MM.1S (cell line): ENCODE measurements around the gene MAML3.

Experiments
- DNase-seq: peaks from one replicate; pipeline ENCODE4 v3.0.0-alpha.2; 2015
- H2AFZ ChIP-seq: fragments of 300-600 bp; sonication (generic); 2 replicates; pipeline ENCODE4 v1.6.0; 2016; ENCODE audit warnings: antibody characterized with exemption, low read length
- H3F3A ChIP-seq: fragments of 300-600 bp; sonication (generic); 2 replicates; pipeline ENCODE4 v1.6.1; 2016; ENCODE audit warnings: mild to moderate bottlenecking, antibody characterized with exemption, low read length, moderate library complexity, mixed read lengths; ENCODE audit not compliant: insufficient read depth
- H3K27ac ChIP-seq: fragments of 300-600 bp; sonication (generic); 2 replicates; pipeline ENCODE4 v1.5.1; 2016; ENCODE audit warnings: mild to moderate bottlenecking, low read length
- H3K27me3 ChIP-seq: fragments of 300-600 bp; sonication (generic); replicated peaks from 2 replicates; pipeline ENCODE4 v1.6.0; 2016; ENCODE audit warnings: low read length; ENCODE audit not compliant: insufficient read depth
- H3K36me3 ChIP-seq: fragments of 300-600 bp; sonication (generic); replicated peaks from 2 replicates; pipeline ENCODE4 v1.6.1; 2016; ENCODE audit warnings: mild to moderate bottlenecking, low read length, mixed read lengths; ENCODE audit not compliant: insufficient read depth
- H3K4me1 ChIP-seq: fragments of 300-600 bp; sonication (generic); 2 replicates; pipeline ENCODE4 v1.6.1; 2016; ENCODE audit warnings: low read length, mixed read lengths
- H3K4me2 ChIP-seq: fragments of 300-600 bp; sonication (generic); 2 replicates; pipeline ENCODE4 v1.6.0; 2016; ENCODE audit warnings: low read depth, low read length
- H3K4me3 ChIP-seq: fragments of 300-600 bp; sonication (generic); 2 replicates; pipeline ENCODE4 v1.5.1; 2016; ENCODE audit warnings: low read length, mixed read lengths
- H3K79me2 ChIP-seq: fragments of 300-600 bp; sonication (generic); 2 replicates; pipeline ENCODE4 v1.6.1; 2016; ENCODE audit warnings: mixed run types, low read length, mixed read lengths
- H3K9ac ChIP-seq: fragments of 300-600 bp; sonication (generic); 2 replicates; pipeline ENCODE4 v1.6.1; 2016; ENCODE audit warnings: low read length, mixed read lengths
- H3K9me2 ChIP-seq: fragments of 300-600 bp; sonication (generic); replicated peaks from 2 replicates; pipeline ENCODE4 v1.6.1; 2016; ENCODE audit warnings: mild to moderate bottlenecking, low read length, mixed read lengths; ENCODE audit not compliant: insufficient read depth
- H3K9me3 ChIP-seq: fragments of 300-600 bp; sonication (generic); replicated peaks from 2 replicates; pipeline ENCODE4 v1.6.1; 2016; ENCODE audit warnings: mild to moderate bottlenecking, low read length, mixed read lengths; ENCODE audit not compliant: insufficient read depth
- H4K20me1 ChIP-seq: fragments of 300-600 bp; sonication (generic); 2 replicates; pipeline ENCODE4 v1.6.1; 2016; ENCODE audit warnings: mild to moderate bottlenecking, low read length, moderate library complexity, mixed read lengths; ENCODE audit not compliant: insufficient read depth
- EZH2 ChIP-seq: fragments of 300-600 bp; sonication (generic); optimal IDR thresholded peaks from 2 replicates; pipeline ENCODE3; 2017; ENCODE audit warnings: low read depth, mild to moderate bottlenecking, antibody characterized with exemption, low read length, mixed read lengths
- EZH2phosphoT487 ChIP-seq: fragments of 300-600 bp; sonication (generic); IDR thresholded peaks from 2 replicates; pipeline ENCODE4 v1.6.1; 2018; ENCODE audit warnings: antibody characterized with exemption, low read length
- TF ChIP-seq, protein P1 (sequence below): fragments of 300-600 bp; sonication (generic); IDR thresholded peaks from 2 replicates; pipeline ENCODE4 v1.5.1; 2016; ENCODE audit warnings: antibody characterized with exemption, low read length, mixed read lengths

The MAML3 gene

DNA sequence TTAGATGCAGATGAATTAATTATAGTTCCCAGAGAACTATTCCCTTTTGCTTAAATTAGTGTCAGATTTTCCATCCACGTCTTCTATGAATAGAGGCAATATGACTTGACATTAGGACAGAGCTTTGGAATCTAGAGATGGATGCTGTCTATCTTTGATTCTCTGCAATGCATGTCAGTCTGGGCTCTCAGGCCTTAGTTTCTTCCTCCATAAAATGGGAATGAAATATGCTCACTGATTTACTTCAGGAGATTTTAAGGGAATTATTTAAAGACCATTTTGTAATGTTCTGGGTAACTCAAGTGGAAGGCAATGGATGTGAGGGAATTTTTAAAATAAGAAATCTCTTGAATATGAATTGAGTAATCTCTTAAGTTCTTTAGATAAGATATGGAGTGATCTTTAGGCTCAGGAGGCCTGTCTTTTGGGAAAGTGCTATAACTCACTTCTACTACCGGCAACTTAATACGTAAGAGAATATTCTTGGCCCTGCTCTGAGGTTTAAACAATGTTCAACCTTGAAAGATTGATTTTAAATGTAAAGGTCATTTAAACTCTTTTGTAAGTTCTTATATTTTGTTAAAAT lies 459.4 kb downstream of the MAML3 start:
- no peak for DNase-seq
- Histone ChIP-seq H3K4me3 (no peak overlapping the region), H3K4me1 (no peaks in the 10 kb centered on the region), H2AFZ (no peak overlapping the region), H3F3A (no peaks in the 10 kb centered on the region), H3K9me3 (no peaks in the 10 kb centered on the region), H4K20me1 (no peaks in the 10 kb centered on the region), H3K9me2 (no peaks in the 10 kb centered on the region), H3K79me2 (no peaks in the 10 kb centered on the region), H3K4me2 (no peak overlapping the region), H3K36me3 (no peaks in the 10 kb centered on the region), H3K27me3 (no peaks in the 10 kb centered on the region), H3K9ac (no peak overlapping the region), H3K27ac (no peak overlapping the region)
- TF ChIP-seq EZH2phosphoT487 (no peak), EZH2 (no peak)
- TF ChIP-seq, protein P1, sequence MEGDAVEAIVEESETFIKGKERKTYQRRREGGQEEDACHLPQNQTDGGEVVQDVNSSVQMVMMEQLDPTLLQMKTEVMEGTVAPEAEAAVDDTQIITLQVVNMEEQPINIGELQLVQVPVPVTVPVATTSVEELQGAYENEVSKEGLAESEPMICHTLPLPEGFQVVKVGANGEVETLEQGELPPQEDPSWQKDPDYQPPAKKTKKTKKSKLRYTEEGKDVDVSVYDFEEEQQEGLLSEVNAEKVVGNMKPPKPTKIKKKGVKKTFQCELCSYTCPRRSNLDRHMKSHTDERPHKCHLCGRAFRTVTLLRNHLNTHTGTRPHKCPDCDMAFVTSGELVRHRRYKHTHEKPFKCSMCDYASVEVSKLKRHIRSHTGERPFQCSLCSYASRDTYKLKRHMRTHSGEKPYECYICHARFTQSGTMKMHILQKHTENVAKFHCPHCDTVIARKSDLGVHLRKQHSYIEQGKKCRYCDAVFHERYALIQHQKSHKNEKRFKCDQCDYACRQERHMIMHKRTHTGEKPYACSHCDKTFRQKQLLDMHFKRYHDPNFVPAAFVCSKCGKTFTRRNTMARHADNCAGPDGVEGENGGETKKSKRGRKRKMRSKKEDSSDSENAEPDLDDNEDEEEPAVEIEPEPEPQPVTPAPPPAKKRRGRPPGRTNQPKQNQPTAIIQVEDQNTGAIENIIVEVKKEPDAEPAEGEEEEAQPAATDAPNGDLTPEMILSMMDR = no peak

DNA sequence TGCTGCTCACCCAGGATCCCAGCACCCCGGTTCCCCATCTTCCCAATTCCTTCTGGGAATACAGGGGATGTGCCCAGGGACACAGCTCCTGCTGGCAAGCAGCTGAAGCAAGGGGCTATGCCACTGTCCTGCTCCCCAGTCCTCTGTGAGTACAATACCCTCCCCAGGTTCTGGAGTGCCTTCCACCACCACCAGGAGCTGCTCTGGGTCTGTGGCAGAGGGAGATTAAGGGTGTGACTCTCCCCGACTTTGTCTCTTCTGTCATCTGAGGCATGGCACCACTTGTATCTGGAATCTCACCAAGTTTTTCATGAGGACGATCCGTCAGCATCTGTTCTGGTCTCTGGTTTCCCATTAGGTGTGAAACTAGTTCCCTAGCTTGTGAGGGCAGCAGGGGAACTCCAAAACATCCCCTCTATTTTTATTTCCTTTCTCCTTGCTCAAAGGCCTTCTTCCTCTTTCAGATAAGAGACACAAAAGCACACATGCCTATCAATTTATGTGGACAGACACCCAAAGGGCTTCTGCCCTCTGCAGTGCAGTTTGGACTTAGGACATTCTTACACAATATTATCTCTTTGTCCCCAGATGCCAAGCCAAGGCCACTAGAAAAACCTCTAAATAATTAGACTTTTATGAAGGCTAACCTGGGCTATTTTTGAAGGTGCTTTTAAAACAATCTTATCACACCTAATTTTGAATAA lies 461.5 kb downstream of the MAML3 start:
- H2AFZ ChIP-seq = no peak overlapping the region
- no peak overlapping the region for H3K4me2 ChIP-seq
- no peak for TF ChIP-seq EZH2
- TF ChIP-seq, protein P1 = peak; percentile 13; the same call in 1 of the 2 replicates

GRCh38 chr4:139690419-139690818 lies 463.6 kb downstream of the MAML3 start:
- no peak for DNase-seq
- no peaks in the 10 kb centered on the region for H3K9me2 ChIP-seq
- TF ChIP-seq, protein P1 = no peak
- no peak for TF ChIP-seq EZH2
- TF ChIP-seq EZH2phosphoT487 = no peak
- H3F3A ChIP-seq = no peaks in the 10 kb centered on the region
- H4K20me1 ChIP-seq = no peaks in the 10 kb centered on the region
- no peak overlapping the region for H3K4me2 ChIP-seq
- no peaks in the 10 kb centered on the region for H3K27me3 ChIP-seq
- H2AFZ ChIP-seq = no peak overlapping the region
- H3K27ac ChIP-seq = no peak overlapping the region
- no peaks in the 10 kb centered on the region for H3K4me1 ChIP-seq
- H3K9ac ChIP-seq = no peak overlapping the region
- H3K9me3 ChIP-seq = no peaks in the 10 kb centered on the region
- no peaks in the 10 kb centered on the region for H3K79me2 ChIP-seq
- no peak overlapping the region for H3K4me3 ChIP-seq
- no peaks in the 10 kb centered on the region for H3K36me3 ChIP-seq

More for the DNA sequence above, 461.5 kb downstream of the MAML3 start:
- H3K9me2 ChIP-seq = no peaks in the 10 kb centered on the region
- no peaks in the 10 kb centered on the region for H3K36me3 ChIP-seq
- H3K4me1 ChIP-seq = no peaks in the 10 kb centered on the region
- H3F3A ChIP-seq = no peaks in the 10 kb centered on the region
- no peaks in the 10 kb centered on the region for H3K9me3 ChIP-seq
- H3K9ac ChIP-seq = no peak overlapping the region
- no peak overlapping the region for H3K4me3 ChIP-seq
- DNase-seq = no peak
- H3K27ac ChIP-seq = no peak overlapping the region
- H4K20me1 ChIP-seq = no peaks in the 10 kb centered on the region
- H3K79me2 ChIP-seq = no peaks in the 10 kb centered on the region
- H3K27me3 ChIP-seq = no peaks in the 10 kb centered on the region
